Heart left ventricle (tissue), 16 donors: Measurements from ENCODE around the gene SNX8. TPM values are rescaled to one million over a fixed set of nuclear protein-coding genes. Genes with fewer than 3 reads are reported as not detected.

Source experiments
- ATAC-seq, 4 donors: fragments of 200-7000 bp; cut with Tn5 transposase; one replicate each; pipeline ENCODE4 v1.9.1; 2020 to 2022; ENCODE audit warnings: moderate library complexity in 4 of 4, mild to moderate bottlenecking in 3 of 4, moderate number of reproducible peaks in 1 of 4
- DNase-seq, 5 donors: peaks; one replicate each; pipeline ENCODE4 v3.0.0-alpha.2; 2020
- H3K27ac ChIP-seq, 12 donors: fragments of 200-600 bp; sonication (generic) in 4 of 12; one replicate each; pipeline versions ENCODE4 v1.5.0 to v1.8.0; 2016 to 2022; ENCODE audit warnings: mild to moderate bottlenecking in 2 of 12
- H3K27me3 ChIP-seq, 9 donors: fragments of 200-600 bp; sonication (generic) in 2 of 9; one replicate each; pipeline versions ENCODE4 v1.5.1 to v1.8.0; 2016 to 2022; ENCODE audit warnings: mild to moderate bottlenecking in 3 of 9
- H3K36me3 ChIP-seq, 9 donors: fragments of 200-600 bp; sonication (generic) in 2 of 9; one replicate each; pipeline versions ENCODE4 v1.5.0 to v1.8.0; 2018 to 2022; ENCODE audit warnings: mild to moderate bottlenecking in 2 of 9
- H3K4me1 ChIP-seq, 12 donors: fragments of 200-600 bp; sonication (generic) in 4 of 12; one replicate each; pipeline versions ENCODE4 v1.5.0 to v1.8.0; 2016 to 2022; ENCODE audit warnings: mild to moderate bottlenecking in 3 of 12
- H3K4me3 ChIP-seq, 12 donors: fragments of 200-600 bp; sonication (generic) in 4 of 12; one replicate each; pipeline versions ENCODE4 v1.5.0 to v1.8.0; 2017 to 2022; ENCODE audit warnings: mild to moderate bottlenecking in 9 of 12, moderate library complexity in 4 of 12
- H3K9me3 ChIP-seq, 12 donors: fragments of 200-600 bp; sonication (generic) in 4 of 12; one replicate each; pipeline versions ENCODE4 v1.5.0 to v1.8.0; 2016 to 2022; ENCODE audit warnings: mild to moderate bottlenecking in 1 of 12
- CTCF ChIP-seq, 12 donors: fragments of 200-600 bp; sonication (generic) in 4 of 12; IDR thresholded peaks; one replicate each; pipeline versions ENCODE4 v1.5.0 to v1.8.0; 2018 to 2022; ENCODE audit warnings: antibody characterized with exemption in 12 of 12, mild to moderate bottlenecking in 5 of 12
- POLR2A ChIP-seq, 2 donors: fragments of 450-650 bp; IDR thresholded peaks; one replicate each; pipeline ENCODE4 v1.6.1; 2017; ENCODE audit warnings: antibody characterized with exemption in 2 of 2, mild to moderate bottlenecking in 2 of 2, moderate library complexity in 2 of 2
- WGBS, 4 donors: extraction: QIAGEN DNeasy Blood & Tissue Kit in 2 of 4; methylation state at CpG; one replicate each; pipeline versions ENCODE4 v1.1.5 to v1.1.7; 2013 to 2018; 5-methylcytosine and 5-hydroxymethylcytosine counted together
- intact Hi-C, 10 donors: fragments of 100-400 bp; cut with DNase I; formaldehyde crosslinking; loops; one replicate each; pipeline versions ENCODE4 v1.11.1 to v1.14.2; 2022
- polyA plus RNA-seq, 2 donors: library from polyadenylated mRNA; stranded (reverse); fragments of 200-250 nt; gene quantifications; one replicate each; pipeline ENCODE4 v1.2.3, GENCODE V29; 2013
- total RNA-seq, 9 donors: library from RNA; depleted of rRNA in 2 of 9; stranded (reverse); fragments of >200 nt in 2 of 9; fragmentation: NEBNext Ultra II Directional in 3 of 9; extraction: Animal tissue kit (Norgen Biotek cat#: 25700) in 3 of 9; gene quantifications; one replicate each; pipeline versions ENCODE4 v1.1.0 to v1.2.4, GENCODE V29; 2016 to 2023
- donor health status: ischemic (EF 13 %, LVEDD 7.1; RV severe dilation, severe dysfunction).
- donor health status: healthy with polysubstance abuse.
- donor health status: DM: no; HTN: yes; CAD: no.
- donor health status: DM: no; HTN: no; CAD: no.
- donor health status: ischemic (EF 25% LVEDD 6.9; RV normal size, moderate dysfunction).
- donor health status: ischemic (EF 25% LVEDD 5.7; RV mildly dilated, moderate dysfunction).
- donor health status: healthy.
- donor health status: DM: yes; HTN: yes; CAD: no.
- donor health status: ischemic (EF 35%, LVEDD 5.7; RV mildly dilated, moderate dysfunction).
- donor health status: nonischemic (EF 11% LVEDD 7.7; RV severe dilation, severe dysfunction).
- donor health status: DM: yes; HTN: yes; CAD: no.
- donor health status: PGD.
- donor health status: ischemic (EF 29% LVEDD 5.4; RV normal size, mild dysfunction).
- donor health status: nonischemic (EF 23%, LVEDD 6.1; RV moderate dilation, normal function).

Gene SNX8
- total and polyA plus RNA-seq, 11 donors = 5.4 to 44.6 (median 19.4) TPM

GRCh38 chr7:2223321-2223720 is 90.9 kb downstream of the SNX8 start:
- ATAC-seq = no peak
- WGBS, 4 donors = 90 to 96% (median 95%) methylated on average over 12 to 17 of the region's 17 CpGs
- no peaks in the 10 kb centered on the region for H3K27me3 ChIP-seq
- intact Hi-C loops = no loop called here
- H3K4me3 ChIP-seq = no peak overlapping the region
- H3K27ac ChIP-seq = no peak overlapping the region
- no peaks in the 10 kb centered on the region for H3K4me1 ChIP-seq
- no peaks in the 10 kb centered on the region for H3K9me3 ChIP-seq
- TF ChIP-seq POLR2A (IDR thresholded peaks at IDR 0.05) (no peak), CTCF (IDR thresholded peaks at IDR 0.05) (no peak)
- peaks cover 0 to 88% (median 46%) of the 10 kb centered on the region in 9 donors for H3K36me3 ChIP-seq
- DNase-seq = no peak

DNA sequence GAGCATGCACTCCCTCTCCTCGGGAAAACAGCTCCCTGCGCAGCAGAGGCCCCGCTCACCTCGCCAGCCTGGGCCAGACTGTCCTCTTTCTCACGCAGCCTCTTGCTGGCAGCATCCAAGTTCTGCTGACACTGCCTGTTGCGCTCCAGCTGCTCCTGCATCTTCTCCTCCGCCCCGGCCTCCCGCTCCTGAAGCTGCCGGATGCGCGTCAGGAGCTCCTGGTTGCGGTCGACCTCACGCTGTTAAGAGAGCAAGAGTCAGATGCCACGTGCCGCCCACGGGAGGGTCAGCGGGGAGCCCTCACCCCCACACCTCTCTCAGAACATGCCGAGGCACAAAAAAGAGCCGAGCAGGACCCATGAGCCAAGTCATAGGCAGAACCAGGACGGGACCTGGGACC is 91.7 kb downstream of the SNX8 start:
- no peak for ATAC-seq
- H3K27ac ChIP-seq = no peak overlapping the region
- H3K36me3 ChIP-seq = peaks cover 0 to 87% (median 44%) of the 10 kb centered on the region in 9 donors
- H3K4me1 ChIP-seq = no peaks in the 10 kb centered on the region
- no peaks in the 10 kb centered on the region for H3K27me3 ChIP-seq
- intact Hi-C loops = no loop called here
- WGBS, 4 donors = 92 to 96% (median 95%) methylated on average over 21 to 22 of the region's 22 CpGs
- H3K9me3 ChIP-seq = no peaks in the 10 kb centered on the region
- TF ChIP-seq CTCF (IDR thresholded peaks at IDR 0.05) (no peak), POLR2A (IDR thresholded peaks at IDR 0.05) (no peak)
- DNase-seq = no peak
- H3K4me3 ChIP-seq = no peak overlapping the region

GRCh38 chr7:2220954-2221353 is 93.3 kb downstream of the SNX8 start:
- no peak for DNase-seq

GRCh38 chr7:2220506-2220905 is 93.7 kb downstream of the SNX8 start:
- Histone ChIP-seq H3K4me3 (no peak overlapping the region), H3K9me3 (no peaks in the 10 kb centered on the region), H3K27ac (no peak overlapping the region), H3K4me1 (peaks cover 0 to 2% (median 0%) of the 10 kb centered on the region in 12 donors), H3K27me3 (no peaks in the 10 kb centered on the region), H3K36me3 (peaks cover 0 to 87% (median 49%) of the 10 kb centered on the region in 9 donors)
- intact Hi-C loops = no loop called here
- TF ChIP-seq CTCF (IDR thresholded peaks at IDR 0.05) (no peak), POLR2A (IDR thresholded peaks at IDR 0.05) (no peak)
- ATAC-seq (no peak), DNase-seq (no peak)
- WGBS, 4 donors = 89 to 95% (median 94%) methylated on average over 16 of the region's 16 CpGs

More at GRCh38 chr7:2220954-2221353, 93.3 kb downstream of the SNX8 start:
- WGBS, 4 donors = 89 to 96% (median 92%) methylated on average over 15 to 17 of the region's 17 CpGs
- Histone ChIP-seq H3K36me3 (peaks cover 0 to 87% (median 50%) of the 10 kb centered on the region in 9 donors), H3K27ac (no peak overlapping the region), H3K27me3 (no peaks in the 10 kb centered on the region), H3K4me1 (no peaks in the 10 kb centered on the region), H3K4me3 (no peak overlapping the region), H3K9me3 (no peaks in the 10 kb centered on the region)
- TF ChIP-seq CTCF (IDR thresholded peaks at IDR 0.05) (no peak), POLR2A (IDR thresholded peaks at IDR 0.05) (no peak)
- intact Hi-C loops = no loop called here
- no peak for ATAC-seq
